B cell (primary cell): ENCODE measurements around the gene PAM16. TPM values are rescaled to one million over a fixed set of nuclear protein-coding genes. Genes with fewer than 3 reads are reported as not detected.

Experiments
- ATAC-seq: fragments of 200-7000 bp; cut with Tn5 transposase; one replicate; pipeline ENCODE4 v1.10.0; 2021; ENCODE audit warnings: low read depth, mild to moderate bottlenecking, moderate number of reproducible peaks, moderate library complexity
- CTCF ChIA-PET: fragments of 350-600 bp; sonication (Branson Sonifier 250); formaldehyde crosslinking; loops from one replicate; lab custom pipeline; 2021; ENCODE audit warnings: antibody characterized with exemption, inconsistent platforms; lab: Charles Lee
- POLR2A ChIA-PET: fragments of 350-600 bp; sonication (Branson Sonifier 250); formaldehyde crosslinking; loops from one replicate; lab custom pipeline; 2021; ENCODE audit warnings: antibody characterized with exemption; lab: Charles Lee
- DNase-seq: peaks from one replicate; pipeline ENCODE4 v3.0.0; 2013
- H2AFZ ChIP-seq: 2 replicates; pipeline ENCODE4 v1.6.1; 2012; ENCODE audit warnings: mild to moderate bottlenecking, low read depth, low read length; ENCODE audit not compliant: insufficient read depth, poor library complexity, severe bottlenecking
- H3K27ac ChIP-seq, 2 donors: 1 replicate in 1 of 2; 2 replicates in 1 of 2; pipeline ENCODE4 v1.5.1; 2012 to 2013; ENCODE audit warnings: low read length in 2 of 2, mild to moderate bottlenecking in 2 of 2, moderate library complexity in 1 of 2
- H3K27me3 ChIP-seq, 4 experiments: fragments of 200-600 bp in 1 of 4; sonication (generic) in 1 of 4; replicated peaks in 1 of 4; 1 replicate in 2 of 4; 2 replicates in 2 of 4; pipeline versions ENCODE4 v1.6.1 to v1.7.0; 2013 to 2016; ENCODE audit warnings: low read length in 3 of 4, mild to moderate bottlenecking in 2 of 4, mixed read lengths in 1 of 4, moderate library complexity in 1 of 4; ENCODE audit not compliant: insufficient read depth in 4 of 4, control insufficient read depth in 3 of 4; ENCODE audit errors: control extremely low read depth in 1 of 4
- H3K36me3 ChIP-seq, 2 experiments: replicated peaks in 1 of 2; 1 replicate in 1 of 2; 2 replicates in 1 of 2; pipeline versions ENCODE4 v1.6.1 to v1.7.1; 2013; ENCODE audit warnings: low read length in 1 of 2; ENCODE audit not compliant: insufficient read depth in 2 of 2, control insufficient read depth in 1 of 2; ENCODE audit errors: control extremely low read depth in 1 of 2, extremely low read depth in 1 of 2
- H3K4me1 ChIP-seq, 2 donors: fragments of 200-600 bp in 1 of 2; sonication (generic) in 1 of 2; 1 replicate in 1 of 2; 2 replicates in 1 of 2; pipeline versions ENCODE4 v1.5.1 to v1.6.1; 2013 to 2017; ENCODE audit warnings: low read length in 2 of 2; ENCODE audit not compliant: control insufficient read depth in 2 of 2, insufficient read depth in 2 of 2
- H3K4me2 ChIP-seq: replicated peaks from 2 replicates; pipeline ENCODE3; 2012; ENCODE audit warnings: mild to moderate bottlenecking, low read depth, low read length; ENCODE audit not compliant: poor library complexity, severe bottlenecking
- H3K4me3 ChIP-seq, 5 experiments: fragments of 200-600 bp in 1 of 5; sonication (generic) in 1 of 5; 1 replicate in 3 of 5; 2 replicates in 2 of 5; pipeline versions ENCODE4 v1.5.1 to v1.7.0; 2011 to 2016; ENCODE audit warnings: low read length in 4 of 5, mild to moderate bottlenecking in 4 of 5, low read depth in 2 of 5, control low read depth in 1 of 5, moderate library complexity in 1 of 5; ENCODE audit not compliant: insufficient read depth in 1 of 5; ENCODE audit errors: control extremely low read depth in 1 of 5, extremely low read depth in 1 of 5
- H3K79me2 ChIP-seq: fragments of 200-600 bp; sonication (generic); one replicate; pipeline ENCODE4 v1.6.0; 2016; ENCODE audit warnings: low read length; ENCODE audit not compliant: control insufficient read depth, insufficient read depth
- H3K9ac ChIP-seq: fragments of 200-600 bp; sonication (generic); 2 replicates; pipeline ENCODE4 v1.6.1; 2017; ENCODE audit warnings: mild to moderate bottlenecking, low read length, moderate library complexity
- H3K9me3 ChIP-seq, 3 donors: one replicate each; pipeline versions ENCODE4 v1.6.1 to v1.7.1; 2013; ENCODE audit warnings: low read length in 2 of 3; ENCODE audit not compliant: control insufficient read depth in 2 of 3, insufficient read depth in 1 of 3; ENCODE audit errors: control extremely low read depth in 1 of 3
- H4K20me1 ChIP-seq: 2 replicates; pipeline ENCODE4 v1.6.0; 2012; ENCODE audit warnings: mild to moderate bottlenecking, low read length; ENCODE audit not compliant: insufficient read depth, control insufficient read depth, poor library complexity, severe bottlenecking
- H3K27ac Mint-ChIP-seq: one replicate; pipeline ENCODE4 v1.8.0; 2021; ENCODE audit warnings: mixed read lengths
- H3K27me3 Mint-ChIP-seq: one replicate; pipeline ENCODE4 v1.8.0; 2021; ENCODE audit warnings: mixed read lengths
- H3K4me1 Mint-ChIP-seq: one replicate; pipeline ENCODE4 v1.8.0; 2021; ENCODE audit warnings: mixed read lengths
- H3K4me3 Mint-ChIP-seq: one replicate; pipeline ENCODE4 v1.8.0; 2021; ENCODE audit warnings: mixed read lengths
- H3K9me3 Mint-ChIP-seq: one replicate; pipeline ENCODE4 v1.8.0; 2022; ENCODE audit warnings: mixed read lengths; ENCODE audit not compliant: insufficient read depth
- EZH2 ChIP-seq: IDR thresholded peaks from 2 replicates; pipeline ENCODE4 v1.6.1; 2012; ENCODE audit warnings: borderline replicate concordance, low read depth, mild to moderate bottlenecking, moderate library complexity, low read length; ENCODE audit not compliant: insufficient read depth, poor library complexity, severe bottlenecking
- WGBS: methylation state at CpG from one replicate; pipeline ENCODE4 v1.1.5; 2013; ENCODE audit warnings: missing lambda C conversion rate; ENCODE audit not compliant: insufficient coverage; 5-methylcytosine and 5-hydroxymethylcytosine counted together
- intact Hi-C: fragments of 100-400 bp; cut with micrococcal nuclease; formaldehyde crosslinking; loops from one replicate; pipeline ENCODE4 v1.10.0; 2022
- polyA plus RNA-seq: library from polyadenylated mRNA; depleted of rRNA; stranded (reverse); fragments of >200 nt; gene quantifications from 2 replicates; pipeline ENCODE4 v1.2.3, GENCODE V29; 2012
- total RNA-seq, 2 donors: library from RNA; stranded (reverse); fragments of 120-200 nt in 1 of 2; gene quantifications; 1 replicate in 1 of 2; 2 replicates in 1 of 2; pipeline versions ENCODE4 v1.2.3 to v1.2.4, GENCODE V29; 2013 to 2022
- TF ChIP-seq, protein P1 (sequence below): fragments of 200-600 bp; IDR thresholded peaks from one replicate; pipeline ENCODE4 v1.8.0; 2022; ENCODE audit warnings: antibody characterized with exemption, mild to moderate bottlenecking

The PAM16 gene
- total and polyA plus RNA-seq, 2 donors (not counting 1 experiment from before 2014, with no cell fraction given) = 57.3 to 64.1 TPM

DNA sequence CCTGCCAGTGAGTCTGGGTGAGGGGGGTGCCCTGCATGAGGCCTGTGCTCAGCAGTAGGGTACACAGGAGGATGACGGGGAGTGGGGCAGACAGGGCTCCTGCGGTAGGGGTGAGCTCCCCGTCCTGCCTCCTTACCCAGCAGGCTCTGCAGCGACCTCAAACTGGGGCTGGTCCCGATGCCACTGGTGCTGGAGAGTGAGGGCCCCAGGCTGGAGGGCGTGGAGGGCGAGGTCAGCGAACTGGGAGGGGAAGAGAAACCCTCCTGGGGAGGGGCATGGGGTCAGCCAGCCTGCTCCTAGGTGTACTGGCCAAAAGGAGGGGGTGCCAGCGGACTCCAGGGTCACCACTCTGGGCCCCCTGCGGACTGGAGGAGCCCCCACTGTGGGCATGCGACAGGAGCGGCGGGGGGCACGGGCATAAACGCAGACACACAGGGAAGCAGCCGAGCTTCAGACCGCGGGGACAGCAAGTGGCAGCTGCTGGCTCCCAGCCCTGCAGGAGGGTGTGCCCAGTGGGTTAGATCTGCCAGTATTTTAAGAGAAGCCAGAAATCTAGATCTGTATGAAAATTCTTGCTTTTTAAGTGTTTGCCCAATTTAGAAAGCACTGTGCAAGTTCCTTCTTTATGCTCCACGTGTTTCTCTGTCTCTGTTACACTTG lies 11.5 kb upstream of the PAM16 start:
- peaks cover 4% of the 10 kb centered on the region for H3K79me2 ChIP-seq

GRCh38 chr16:4361944-4362311 lies 10.8 kb upstream of the PAM16 start:
- no peak overlapping the region for H3K27ac Mint-ChIP-seq
- Histone ChIP-seq H3K27ac (no peak overlapping the region), H4K20me1 (peaks cover 56% of the 10 kb centered on the region), H3K79me2 (peaks cover 3% of the 10 kb centered on the region), H3K4me2 (no peak overlapping the region), H3K4me3 (no peak overlapping the region), H3K36me3 (peaks cover 1 to 80% of the 10 kb centered on the region in 2 experiments), H3K9ac (no peak overlapping the region), H3K9me3 (peaks cover 0 to 3% (median 0%) of the 10 kb centered on the region in 3 donors), H3K4me1 (peaks cover 6 to 42% of the 10 kb centered on the region in 2 donors), H3K27me3 (no peaks in the 10 kb centered on the region), H2AFZ (no peak overlapping the region)
- ChIA-PET POLR2A (interaction anchor here (1.1 kb wide), 1 partner anchor 41 kb away, joined by 3 read pairs; no protein-coding TSS in a partner anchor), CTCF (interaction anchor here (1.2 to 5.6 kb wide), 3 partner anchors 10 to 41 kb away, joined by 3 to 112 read pairs (median 3); no protein-coding TSS in a partner anchor)
- DNase-seq (no peak), ATAC-seq (no peak)
- H3K9me3 Mint-ChIP-seq = no peaks in the 10 kb centered on the region
- TF ChIP-seq EZH2 = no peak
- TF ChIP-seq, protein P1, sequence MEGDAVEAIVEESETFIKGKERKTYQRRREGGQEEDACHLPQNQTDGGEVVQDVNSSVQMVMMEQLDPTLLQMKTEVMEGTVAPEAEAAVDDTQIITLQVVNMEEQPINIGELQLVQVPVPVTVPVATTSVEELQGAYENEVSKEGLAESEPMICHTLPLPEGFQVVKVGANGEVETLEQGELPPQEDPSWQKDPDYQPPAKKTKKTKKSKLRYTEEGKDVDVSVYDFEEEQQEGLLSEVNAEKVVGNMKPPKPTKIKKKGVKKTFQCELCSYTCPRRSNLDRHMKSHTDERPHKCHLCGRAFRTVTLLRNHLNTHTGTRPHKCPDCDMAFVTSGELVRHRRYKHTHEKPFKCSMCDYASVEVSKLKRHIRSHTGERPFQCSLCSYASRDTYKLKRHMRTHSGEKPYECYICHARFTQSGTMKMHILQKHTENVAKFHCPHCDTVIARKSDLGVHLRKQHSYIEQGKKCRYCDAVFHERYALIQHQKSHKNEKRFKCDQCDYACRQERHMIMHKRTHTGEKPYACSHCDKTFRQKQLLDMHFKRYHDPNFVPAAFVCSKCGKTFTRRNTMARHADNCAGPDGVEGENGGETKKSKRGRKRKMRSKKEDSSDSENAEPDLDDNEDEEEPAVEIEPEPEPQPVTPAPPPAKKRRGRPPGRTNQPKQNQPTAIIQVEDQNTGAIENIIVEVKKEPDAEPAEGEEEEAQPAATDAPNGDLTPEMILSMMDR = no peak
- no peaks in the 10 kb centered on the region for H3K27me3 Mint-ChIP-seq
- intact Hi-C loops = no loop called here
- H3K4me3 Mint-ChIP-seq = no peak overlapping the region
- WGBS = 92% methylated on average over 9 of the region's 12 CpGs
- H3K4me1 Mint-ChIP-seq = peaks cover 21% of the 10 kb centered on the region

More for the DNA sequence above, 11.5 kb upstream of the PAM16 start:
- no peak overlapping the region for H3K4me3 ChIP-seq
- ChIA-PET POLR2A (interaction anchor here (0.6 kb wide), 1 partner anchor 52 kb away, joined by 3 read pairs; no protein-coding TSS in a partner anchor), CTCF (interaction anchor here (0.5 to 5.6 kb wide), 2 partner anchors 40 to 61 kb away, joined by 3 to 112 read pairs; no protein-coding TSS in a partner anchor)
- H3K4me1 ChIP-seq = peaks cover 6 to 42% of the 10 kb centered on the region in 2 donors
- H3K27ac Mint-ChIP-seq = no peak overlapping the region
- H2AFZ ChIP-seq = no peak overlapping the region
- 90% methylated on average over 18 of the region's 19 CpGs for WGBS
- H3K9me3 ChIP-seq = peaks cover 0 to 3% (median 0%) of the 10 kb centered on the region in 3 donors
- intact Hi-C loops = no loop called here
- H3K4me2 ChIP-seq = no peak overlapping the region
- TF ChIP-seq, protein P1 = no peak
- TF ChIP-seq EZH2 = no peak
- no peaks in the 10 kb centered on the region for H3K27me3 ChIP-seq
- H3K27me3 Mint-ChIP-seq = no peaks in the 10 kb centered on the region
- H3K4me3 Mint-ChIP-seq = peak overlapping the region; percentile 42
- peaks cover 5 to 82% of the 10 kb centered on the region in 2 experiments for H3K36me3 ChIP-seq
- DNase-seq (no peak), ATAC-seq (no peak)
- peaks cover 63% of the 10 kb centered on the region for H4K20me1 ChIP-seq
- H3K4me1 Mint-ChIP-seq = peaks cover 26% of the 10 kb centered on the region
- no peaks in the 10 kb centered on the region for H3K9me3 Mint-ChIP-seq
- H3K27ac ChIP-seq = no peak overlapping the region
- H3K9ac ChIP-seq = no peak overlapping the region
